HCT116 (cell line): ENCODE data around the gene BAG1. TPM values are rescaled to one million over a fixed set of nuclear protein-coding genes. Genes with fewer than 3 reads are reported as not detected.

Source experiments
- ATAC-seq: fragments of 200-7000 bp; cut with Tn5 transposase; 2 replicates; pipeline ENCODE4 v1.9.1; 2020; ENCODE audit warnings: mild to moderate bottlenecking, moderate library complexity
- BruUV-seq: library from RNA; stranded (reverse); fragments of 400-500 nt; replicated peaks from 2 replicates; lab custom pipeline; 2021; lab: Mats Ljungman, UMichigan
- CTCF ChIA-PET: fragments of 300-600 bp; sonication (Branson Sonifier 250); formaldehyde crosslinking; loops from one replicate; lab custom pipeline; 2021; ENCODE audit warnings: antibody characterized with exemption; lab: Charles Lee
- POLR2A ChIA-PET: fragments of 300-600, 350-600 bp; sonication (Branson Sonifier 250); formaldehyde crosslinking; loops from one replicate; lab custom pipeline; 2021; ENCODE audit warnings: antibody characterized with exemption; lab: Charles Lee
- RAD21 ChIA-PET, 2 experiments: fragments of 300-600 bp; sonication (Branson Sonifier 250); formaldehyde crosslinking; loops; one replicate each; lab custom pipeline; 2023; ENCODE audit warnings: low total read pairs in 2 of 2; ENCODE audit not compliant: uncharacterized antibody in 2 of 2, unreplicated experiment in 2 of 2, low non-redundant PET in 1 of 2; lab: Charles Lee
- DNase-seq: peaks from one replicate; pipeline ENCODE4 v3.0.0-alpha.2; 2010; ENCODE audit warnings: low read depth, low spot score
- H2AFZ ChIP-seq: fragments of 200-600 bp; shearing (Covaris generic), sonication (generic); 2 replicates; pipeline ENCODE4 v1.6.1; 2017; ENCODE audit warnings: low read depth, mixed run types, mixed read lengths, antibody characterized with exemption, low read length; ENCODE audit not compliant: poor library complexity, severe bottlenecking
- H3K27ac ChIP-seq: 2 replicates; pipeline ENCODE4 v1.5.1; 2012; ENCODE audit warnings: low read depth, low read length
- H3K27me3 ChIP-seq: fragments of 200-600 bp; sonication (generic); 2 replicates; pipeline ENCODE4 v1.6.1; 2016; ENCODE audit warnings: mixed run types, low read length, mixed read lengths; ENCODE audit not compliant: insufficient read depth
- H3K36me3 ChIP-seq, 2 experiments: fragments of 200-500 bp in 1 of 2; fragments of 200-600 bp in 1 of 2; sonication (Bioruptor generic) in 1 of 2; sonication (generic) in 1 of 2; 2 replicates each; pipeline versions ENCODE4 v1.5.1 to v1.6.1; 2014 to 2016; ENCODE audit warnings: low read length in 2 of 2, inconsistent platforms in 1 of 2, mixed read lengths in 1 of 2, mixed run types in 1 of 2; ENCODE audit not compliant: insufficient read depth in 2 of 2, control insufficient read depth in 1 of 2
- H3K4me1 ChIP-seq, 2 experiments: fragments of 200-600 bp in 1 of 2; sonication (generic) in 1 of 2; 2 replicates each; pipeline versions ENCODE4 v1.5.1 to v1.6.1; 2012 to 2017; ENCODE audit warnings: low read length in 2 of 2, inconsistent platforms in 1 of 2, mild to moderate bottlenecking in 1 of 2, mixed read lengths in 1 of 2, mixed run types in 1 of 2, moderate library complexity in 1 of 2; ENCODE audit not compliant: insufficient read depth in 2 of 2, control insufficient read depth in 1 of 2
- H3K4me2 ChIP-seq: fragments of 200-600 bp; sonication (generic); 2 replicates; pipeline ENCODE4 v1.6.1; 2017; ENCODE audit warnings: mixed run types, low read length, mixed read lengths
- H3K4me3 ChIP-seq, 2 experiments: fragments of 200-600 bp in 1 of 2; sonication (generic) in 1 of 2; replicated peaks in 1 of 2; 2 replicates each; pipeline ENCODE4 v1.5.1; 2011 to 2016; ENCODE audit warnings: low read length in 2 of 2, control low read depth in 1 of 2, low read depth in 1 of 2, mild to moderate bottlenecking in 1 of 2, mixed read lengths in 1 of 2, mixed run types in 1 of 2
- H3K79me2 ChIP-seq: fragments of 200-600 bp; sonication (generic); 2 replicates; pipeline ENCODE4 v1.6.1; 2017; ENCODE audit warnings: mild to moderate bottlenecking, mixed run types, low read length, moderate library complexity, mixed read lengths; ENCODE audit not compliant: insufficient read depth
- H3K9ac ChIP-seq: fragments of 200-600 bp; sonication (generic); 2 replicates; pipeline ENCODE4 v1.6.1; 2016; ENCODE audit warnings: low read length, mixed read lengths
- H3K9me2 ChIP-seq: fragments of 200-600 bp; sonication (generic), shearing (Covaris generic); 2 replicates; pipeline ENCODE4 v1.6.1; 2017; ENCODE audit warnings: mixed run types, mild to moderate bottlenecking, moderate library complexity; ENCODE audit not compliant: insufficient read depth
- H3K9me3 ChIP-seq, 2 experiments: fragments of 200-500 bp in 1 of 2; fragments of 200-600 bp in 1 of 2; sonication (Bioruptor generic) in 1 of 2; sonication (generic) in 1 of 2; 2 replicates each; pipeline ENCODE4 v1.6.1; 2014 to 2017; ENCODE audit warnings: low read length in 2 of 2, mixed read lengths in 2 of 2, inconsistent platforms in 1 of 2, low read depth in 1 of 2, mild to moderate bottlenecking in 1 of 2, mixed run types in 1 of 2, moderate library complexity in 1 of 2; ENCODE audit not compliant: control insufficient read depth in 1 of 2, insufficient read depth in 1 of 2
- H4K20me1 ChIP-seq: fragments of 200-600 bp; sonication (generic), shearing (Covaris generic); 2 replicates; pipeline ENCODE4 v1.6.1; 2017; ENCODE audit warnings: mixed run types, mild to moderate bottlenecking, moderate library complexity; ENCODE audit not compliant: insufficient read depth
- ATF3 ChIP-seq: IDR thresholded peaks from 2 replicates; pipeline ENCODE4 v1.6.1; 2012
- CTCF ChIP-seq, 3 experiments: fragments of 200-600 bp in 1 of 3; sonication (generic) in 1 of 3; IDR thresholded peaks in 2 of 3; conservative IDR thresholded peaks in 1 of 3; 2 replicates each; pipeline ENCODE4 v1.5.1; 2012 to 2017; ENCODE audit warnings: low read depth in 2 of 3, low read length in 2 of 3, antibody characterized with exemption in 1 of 3, borderline replicate concordance in 1 of 3, control low read depth in 1 of 3, mild to moderate bottlenecking in 1 of 3, mixed read lengths in 1 of 3, mixed run types in 1 of 3, moderate library complexity in 1 of 3; ENCODE audit not compliant: insufficient read depth in 1 of 3
- EZH2phosphoT487 ChIP-seq: fragments of 200-600 bp; IDR thresholded peaks from 2 replicates; pipeline ENCODE4 v1.6.1; 2018; ENCODE audit warnings: antibody characterized with exemption, borderline replicate concordance
- JUND ChIP-seq: IDR thresholded peaks from 2 replicates; pipeline ENCODE4 v1.6.1; 2012
- POLR2AphosphoS5 ChIP-seq: IDR thresholded peaks from 2 replicates; pipeline ENCODE4 v1.6.1; 2011; ENCODE audit warnings: mild to moderate bottlenecking, low read depth, low read length, moderate library complexity
- RAD21 ChIP-seq: IDR thresholded peaks from 2 replicates; pipeline ENCODE4 v1.6.1; 2012; ENCODE audit warnings: low read depth, mild to moderate bottlenecking
- REST ChIP-seq: IDR thresholded peaks from 2 replicates; pipeline ENCODE4 v1.6.1; 2012; ENCODE audit warnings: low read depth
- SIN3A ChIP-seq: IDR thresholded peaks from 2 replicates; pipeline ENCODE4 v1.6.1; 2012; ENCODE audit warnings: low read depth
- SP1 ChIP-seq: IDR thresholded peaks from 2 replicates; pipeline ENCODE4 v1.6.1; 2012; ENCODE audit warnings: low read depth
- ZBTB33 ChIP-seq: IDR thresholded peaks from 2 replicates; pipeline ENCODE4 v1.6.1; 2011; ENCODE audit warnings: mild to moderate bottlenecking, low read length, moderate library complexity; ENCODE audit not compliant: insufficient replicate concordance; ENCODE audit errors: extremely low read depth
- intact Hi-C: fragments of 100-400 bp; cut with micrococcal nuclease; formaldehyde crosslinking; loops from 2 replicates; pipeline ENCODE4 v1.10.0; 2022
- total RNA-seq: library from RNA; stranded (reverse); gene quantifications from one replicate; pipeline ENCODE4 v1.2.1, GENCODE V29; 2021; ENCODE audit not compliant: unreplicated experiment

BAG1 gene
- total RNA-seq, 1 experiment from 2014 or later = 58.2 TPM

- peak; percentile 7 for ATAC-seq
- RAD21 ChIA-PET = no interaction called here
- Histone ChIP-seq H3K4me3 (0 out of 4 replicates have a peak overlapping the region, but pooled peaks of 1 of the 2 experiments have one; percentile 27), H3K4me2 (peak overlapping the region; percentile 63), H3K27ac (peak overlapping the region; percentile 35; the same call in 1 of the 2 replicates), H3K79me2 (no peaks in the 10 kb centered on the region), H3K36me3 (no peaks in the 10 kb centered on the region), H4K20me1 (no peaks in the 10 kb centered on the region), H3K9me3 (no peaks in the 10 kb centered on the region), H3K9me2 (no peaks in the 10 kb centered on the region), H2AFZ (no peak overlapping the region), H3K27me3 (no peaks in the 10 kb centered on the region), H3K4me1 (peaks cover 44 to 64% of the 10 kb centered on the region in 2 experiments), H3K9ac (peak overlapping the region; percentile 41)
- intact Hi-C loops = loop anchor here (1.0 kb wide), 1 partner anchor 30 kb away; the partner anchor contains the start of gene BAG1
- CTCF ChIA-PET = interaction anchor here (0.7 to 1.3 kb wide), 3 partner anchors 9 to 218 kb away, joined by 3 to 4 read pairs (median 3); no protein-coding TSS in a partner anchor
- no peak for TF ChIP-seq POLR2AphosphoS5
- no peak for TF ChIP-seq RAD21
- no peak for TF ChIP-seq ZBTB33
- no peak for TF ChIP-seq SIN3A
- TF ChIP-seq REST = no peak
- TF ChIP-seq EZH2phosphoT487 = no peak
- TF ChIP-seq SP1 = no peak
- no peak for TF ChIP-seq JUND
- no peak for TF ChIP-seq ATF3
- TF ChIP-seq CTCF (IDR thresholded peaks at IDR 0.05 in 2 of 3, conservative IDR thresholded peaks at IDR 0.05 in 1 of 3; ENCODE audit: borderline replicate concordance in 1 of 3, insufficient read depth in 1 of 3, low read depth in 2 of 3, low read length in 2 of 3) = no peak
- TSS peak; percentile 92 for BruUV-seq
- POLR2A ChIA-PET = interaction anchor here (1.2 to 1.7 kb wide), 2 partner anchors 30 to 55 kb away, joined by 3 to 8 read pairs; partner anchors contain the start of genes BAG1, CHMP5 and NFX1
- no peak for DNase-seq
Observed at GRCh38 chr9:33234511-33235467, 29.7 kb downstream of the BAG1 start.
